Stimulated activated CD4-positive, alpha-beta T cell treated with anti-CD3 and anti-CD28 coated beads, TNF-alpha, amount 100 ng/mL, for 48 hours (primary cell): ENCODE measurements around the gene TMEM187.

Experiments
- DNase-seq, 3 donors: peaks; one replicate each; pipeline ENCODE4 v3.0.0-alpha.2; 2020; ENCODE audit warnings: low read depth in 3 of 3

TMEM187 gene

DNA sequence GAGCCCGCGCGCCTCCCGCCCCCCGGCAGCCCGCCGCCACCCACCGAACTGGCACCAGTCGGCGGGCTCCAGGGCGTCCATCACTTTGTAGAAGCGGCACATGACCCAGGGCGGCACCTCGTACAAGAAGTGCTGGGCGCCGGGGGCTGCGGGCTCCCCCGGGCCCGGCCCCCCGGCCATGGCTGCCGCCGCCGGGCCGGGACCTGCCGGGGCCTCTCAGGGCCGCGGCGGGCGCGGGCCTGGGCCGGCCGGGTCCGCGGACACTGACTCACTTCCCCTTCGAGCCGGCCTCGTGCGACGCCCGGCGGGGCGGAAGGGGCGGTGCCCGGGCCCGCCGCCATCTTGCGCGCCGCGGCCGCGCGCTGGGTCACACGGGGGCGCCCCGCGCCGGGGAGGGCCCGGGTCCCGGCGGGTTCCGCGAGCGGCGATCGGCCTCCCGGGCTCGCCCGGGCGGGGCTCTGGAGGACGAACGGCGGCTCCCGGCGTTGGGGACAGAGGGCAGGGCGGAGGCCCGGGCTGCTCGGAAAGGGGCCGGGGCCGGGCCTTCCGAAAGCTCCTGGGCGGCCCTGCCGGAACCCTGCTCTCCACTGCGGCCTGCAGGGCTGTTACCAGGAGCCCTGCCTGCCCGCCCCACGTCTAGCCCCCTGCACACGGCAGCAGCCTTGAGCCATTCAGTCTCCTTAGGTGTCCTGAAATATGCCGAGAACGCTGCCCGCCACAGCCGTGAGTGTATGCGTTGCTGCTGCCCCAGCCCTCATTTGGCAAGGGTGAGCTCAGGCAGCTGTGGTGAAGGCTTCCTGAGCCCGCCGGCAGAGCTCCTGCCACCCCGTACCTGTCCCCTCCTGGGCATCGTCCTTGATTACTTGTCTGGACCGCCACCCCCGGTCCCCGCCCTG is 47.3 kb downstream of the TMEM187 start, which contains the start of gene IRAK1:
Gene IRAK1, minus strand, starts transcription at position 270 of the 896 bp plus-strand sequence. Its CDS starts 90 bp downstream, at position 180.
- DNase-seq: peak in 1 of 3 donors; percentile 40

GRCh38 chrX:154020536-154021115 is 48.1 kb downstream of the TMEM187 start:
- DNase-seq: no peak

DNA sequence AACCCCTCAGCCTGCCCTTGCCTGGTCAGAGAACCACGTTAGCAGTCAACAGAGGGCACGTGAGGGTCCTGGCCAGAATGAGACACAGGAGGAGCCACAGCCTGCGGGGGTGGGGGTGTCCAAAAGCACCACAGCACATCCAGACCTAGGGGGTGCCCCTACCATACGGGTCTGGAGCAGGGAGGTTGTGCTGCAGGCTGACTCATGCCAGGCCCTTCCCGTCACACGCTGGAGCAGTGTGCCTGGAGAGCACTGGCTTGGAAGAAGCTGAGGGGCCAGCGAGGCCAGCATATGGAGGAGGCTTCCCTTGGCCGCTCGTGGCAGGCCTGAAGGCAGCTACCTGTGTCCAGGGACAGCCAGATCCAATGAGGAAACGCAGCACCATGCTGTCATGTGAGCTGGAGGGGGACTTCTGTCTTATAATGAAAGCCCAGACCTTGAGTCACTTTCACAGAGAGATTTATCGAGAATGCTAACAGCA is 48.6 kb downstream of the TMEM187 start:
- no peak for DNase-seq

DNA sequence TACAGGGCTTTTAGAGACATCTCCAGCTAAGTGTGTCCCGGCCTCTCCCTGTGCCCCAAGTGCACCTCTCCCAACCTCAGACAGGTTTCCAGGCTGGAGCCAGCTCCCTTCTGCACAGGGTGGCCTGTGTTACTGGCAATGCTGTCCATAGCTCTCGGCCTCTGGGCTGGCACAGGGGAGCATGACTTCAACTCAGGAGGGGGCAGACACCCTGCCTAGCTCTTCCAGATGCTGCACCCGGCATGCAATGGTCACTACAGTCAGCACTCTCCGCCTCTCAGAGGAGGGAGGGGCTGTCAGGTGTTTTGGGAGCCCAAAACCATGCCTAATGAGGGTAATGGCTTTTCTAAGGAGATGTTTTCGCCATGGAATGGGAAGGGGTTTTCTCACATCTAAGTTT is 49.6 kb downstream of the TMEM187 start:
- no peak for DNase-seq

GRCh38 chrX:154023276-154024000 is 50.9 kb downstream of the TMEM187 start:
- no peak for DNase-seq

GRCh38 chrX:154024271-154024670 is 51.7 kb downstream of the TMEM187 start:
- DNase-seq: no peak

DNA sequence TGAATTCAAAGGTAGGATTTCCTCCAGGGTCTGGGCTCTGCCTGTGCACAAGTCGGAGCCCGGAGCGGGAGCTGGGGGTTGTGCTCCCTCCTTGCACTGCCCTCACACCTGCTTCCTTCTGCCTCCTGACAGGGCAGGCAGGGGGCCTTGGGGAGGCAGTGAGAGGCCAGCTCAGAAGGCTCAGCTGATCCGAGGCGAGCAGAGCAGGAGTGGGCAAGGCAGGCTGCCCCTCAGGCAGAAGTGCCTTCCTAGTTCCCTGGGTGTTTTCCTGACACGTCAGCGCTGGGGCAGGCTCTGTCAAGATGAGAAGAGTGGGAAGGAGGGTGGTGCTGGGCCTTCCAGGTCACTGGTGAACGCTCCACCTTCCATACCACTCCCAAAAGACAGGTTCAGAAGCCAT is 52.7 kb downstream of the TMEM187 start:
- no peak for DNase-seq

DNA sequence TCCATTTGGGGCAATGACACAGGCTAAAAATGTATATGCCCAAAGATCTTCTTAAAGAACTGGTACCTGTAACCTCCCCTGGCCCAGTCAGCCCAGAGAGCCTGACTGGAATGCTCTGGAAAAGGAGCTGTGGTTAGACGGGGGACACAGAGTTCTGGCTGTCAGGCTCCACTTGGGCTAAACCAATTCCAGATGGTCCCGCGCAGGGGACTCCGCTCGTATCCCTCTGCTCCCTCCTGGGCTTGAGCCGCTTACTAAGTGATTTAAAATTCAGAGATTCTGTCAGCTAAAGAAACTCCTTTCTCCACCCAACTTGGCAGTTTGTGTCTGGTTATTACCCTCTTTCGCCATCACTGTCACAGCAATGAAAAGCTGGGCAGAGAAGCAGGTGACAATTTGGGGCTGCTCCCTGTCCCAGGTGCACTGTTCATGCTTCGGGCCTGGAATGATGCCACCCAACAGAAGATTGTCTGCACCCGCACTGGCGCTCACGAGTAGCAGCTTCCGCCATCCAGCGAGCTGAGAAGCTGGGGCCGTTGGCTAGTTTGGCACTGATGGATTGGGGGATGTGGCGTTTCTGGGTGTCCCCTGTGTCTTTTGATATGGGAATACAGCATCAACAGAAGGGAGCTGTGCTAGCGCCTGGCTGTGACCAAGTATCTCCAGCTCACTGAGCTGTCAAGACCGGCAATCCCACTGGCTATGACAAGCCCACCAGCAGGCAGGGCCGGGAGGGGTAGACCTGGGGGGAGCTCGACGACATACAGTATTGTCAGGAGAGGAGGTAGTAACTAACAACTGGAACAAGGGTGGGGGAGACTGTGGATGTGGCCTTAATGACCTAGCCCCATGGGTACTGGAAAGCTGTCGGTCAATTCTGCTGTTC is 53.8 kb downstream of the TMEM187 start:
- DNase-seq: no peak

DNA sequence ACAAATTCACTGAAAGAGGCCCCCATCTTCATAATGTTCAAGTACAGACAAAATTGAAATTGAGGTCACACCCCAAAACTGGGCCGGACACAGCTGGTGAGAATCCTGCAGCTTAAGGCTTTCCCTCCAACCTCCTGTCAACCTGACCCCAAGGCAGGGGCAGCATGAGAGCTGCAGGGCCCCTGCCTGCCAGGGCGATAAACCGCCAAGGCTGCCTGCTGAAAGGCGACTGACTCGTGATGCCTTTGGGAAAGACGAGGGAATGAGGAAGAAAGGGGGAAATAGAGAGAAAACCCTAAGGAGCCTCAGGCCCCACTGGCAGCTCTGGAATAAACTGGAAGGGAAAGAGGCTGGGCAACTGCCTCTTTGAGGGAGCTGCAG is 54.5 kb downstream of the TMEM187 start:
- no peak for DNase-seq

GRCh38 chrX:154027986-154028385 is 55.4 kb downstream of the TMEM187 start:
- DNase-seq: no peak

DNA sequence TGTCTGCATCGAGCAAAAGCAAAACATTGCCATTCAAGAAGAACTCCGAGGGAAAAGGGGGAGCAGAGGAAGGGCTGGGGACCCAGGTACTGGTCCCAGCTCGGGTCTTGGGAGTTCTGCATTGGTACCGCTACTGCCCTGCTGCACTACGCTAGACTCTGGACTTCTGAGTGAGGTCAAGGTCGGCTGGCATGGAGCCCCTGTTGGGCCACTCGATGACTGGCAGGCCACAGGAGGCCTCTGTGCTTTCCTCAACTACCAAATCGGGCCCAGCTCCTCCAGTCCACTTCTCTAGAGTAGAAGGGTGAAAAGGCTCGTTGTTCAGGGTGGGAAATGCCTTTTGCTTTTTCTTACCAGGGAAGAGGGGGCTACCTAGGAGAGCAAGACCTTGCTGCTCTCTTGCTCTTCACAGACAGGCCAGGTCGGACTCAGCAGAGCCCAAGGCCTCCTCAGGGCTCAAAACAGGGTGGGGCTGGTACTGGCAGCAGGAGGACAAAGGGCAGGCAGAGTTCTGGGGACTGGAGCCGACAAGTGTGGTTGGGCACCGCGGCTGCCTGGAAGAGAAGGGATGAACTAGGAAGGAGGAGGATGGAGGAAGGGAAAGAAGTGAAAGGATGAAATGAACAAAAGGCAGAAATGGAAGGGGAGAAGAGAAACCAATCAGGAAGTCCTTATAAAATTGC is 56.1 kb downstream of the TMEM187 start:
- DNase-seq: no peak

GRCh38 chrX:154029439-154029838 is 56.9 kb downstream of the TMEM187 start:
- DNase-seq: no peak

- DNase-seq: no peak
These were observed 57.7 kb downstream of the TMEM187 start for GRCh38 chrX:154030266-154030665.

DNA sequence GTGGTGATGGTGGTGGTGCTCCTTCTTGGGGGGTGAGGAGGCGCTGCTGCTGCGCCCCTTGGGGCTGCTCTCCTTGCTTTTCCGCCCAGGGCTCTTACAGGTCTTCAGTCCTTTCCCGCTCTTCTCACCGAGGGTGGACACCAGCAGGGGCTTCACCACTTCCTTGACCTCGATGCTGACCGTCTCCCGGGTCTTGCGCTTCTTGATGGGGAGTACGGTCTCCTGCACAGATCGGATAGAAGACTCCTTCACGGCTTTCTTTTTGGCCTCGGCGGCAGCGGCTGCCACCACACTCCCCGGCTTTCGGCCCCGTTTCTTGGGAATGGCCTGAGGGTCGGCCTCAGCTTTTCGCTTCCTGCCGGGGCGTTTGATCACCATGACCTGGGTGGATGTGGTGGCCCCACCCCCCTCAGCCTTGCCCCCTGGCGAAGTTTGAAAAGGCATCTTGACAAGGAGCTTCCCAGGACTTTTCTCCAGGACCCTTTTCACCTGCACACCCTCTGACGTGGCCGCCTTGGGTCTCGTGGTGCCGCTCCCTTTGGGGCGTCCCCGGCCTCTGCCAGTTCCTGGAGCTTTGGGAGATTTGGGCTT is 58.3 kb downstream of the TMEM187 start:
- DNase-seq: no peak

DNA sequence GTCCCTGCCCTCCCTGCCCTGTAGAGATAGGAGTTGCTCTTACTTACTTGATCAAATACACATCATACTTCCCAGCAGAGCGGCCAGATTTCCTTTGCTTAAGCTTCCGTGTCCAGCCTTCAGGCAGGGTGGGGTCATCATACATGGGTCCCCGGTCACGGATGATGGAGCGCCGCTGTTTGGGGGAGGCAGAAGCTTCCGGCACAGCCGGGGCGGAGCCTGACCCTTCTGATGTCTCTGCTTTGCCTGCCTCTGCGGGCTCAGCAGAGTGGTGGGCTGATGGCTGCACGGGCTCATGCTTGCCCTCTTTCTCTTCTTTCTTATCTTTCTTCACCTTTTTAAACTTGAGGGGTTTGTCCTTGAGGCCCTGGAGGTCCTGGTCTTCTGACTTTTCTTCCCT is 59.6 kb downstream of the TMEM187 start:
- DNase-seq: no peak

- no peak for DNase-seq
These were observed 60.1 kb downstream of the TMEM187 start for GRCh38 chrX:154032653-154033052.
